Skin epidermis (tissue), 12 donors: ENCODE data around the gene LLGL1.
A peak's percentile ranks its signal among the peaks of the same experiment; 100 is the strongest.

Source experiments
- H3K27ac ChIP-seq, 21 experiments: fragments of 200-600 bp; sonication (generic) in 11 of 21; one replicate each; pipeline ENCODE4 v1.5.0; 2020; ENCODE audit warnings: mild to moderate bottlenecking in 3 of 21, inconsistent platforms in 2 of 21, moderate library complexity in 2 of 21
- H3K4me3 ChIP-seq, 7 experiments: fragments of 200-600 bp; sonication (generic) in 2 of 7; one replicate each; pipeline ENCODE4 v1.5.0; 2020; ENCODE audit warnings: inconsistent platforms in 2 of 7, mild to moderate bottlenecking in 2 of 7, moderate library complexity in 1 of 7

Gene LLGL1

DNA sequence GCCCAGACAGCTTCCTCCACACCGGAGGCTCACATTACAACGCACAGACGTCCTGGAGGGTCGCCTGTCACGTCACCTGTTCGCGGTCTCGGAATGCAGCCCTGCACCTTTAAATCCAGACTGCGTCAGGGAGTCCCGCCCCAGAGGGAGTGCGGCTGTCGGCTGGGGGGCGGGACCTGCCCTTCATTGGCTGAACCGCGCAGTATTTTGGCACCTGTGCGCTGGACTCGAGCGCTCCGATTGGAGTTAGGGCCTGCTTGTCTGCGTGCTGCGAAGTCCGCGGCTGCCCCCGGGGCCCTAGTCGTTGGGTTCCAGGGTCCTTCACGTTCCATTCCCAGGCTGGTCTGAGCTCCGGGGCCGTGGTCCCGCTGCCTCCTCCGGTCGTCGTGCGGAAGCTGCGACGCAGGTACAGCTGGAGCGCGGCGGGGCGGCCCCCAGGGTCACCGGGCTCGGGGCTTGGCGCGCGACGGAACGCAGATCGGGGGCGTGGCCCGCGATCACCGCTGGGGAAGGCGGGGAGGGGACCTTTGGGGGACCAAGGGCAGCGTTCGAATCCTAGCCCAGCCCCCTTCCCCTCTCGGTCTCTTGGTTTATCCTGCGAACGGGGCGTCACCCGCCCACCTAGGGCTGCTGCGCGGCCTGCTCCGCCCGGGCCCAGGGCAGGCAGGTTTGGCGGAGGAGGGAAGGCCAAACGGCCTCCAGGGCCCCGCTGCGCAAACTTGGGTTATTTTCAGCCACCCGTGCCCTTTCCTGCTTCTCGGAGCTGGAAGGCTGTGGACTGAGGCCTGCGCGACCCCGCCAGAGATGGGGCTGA, 35.1 kb downstream of the LLGL1 start, which contains the start of gene MIEF2:
TSS of gene MIEF2 (plus strand) at position 331 of the 814 bp plus-strand sequence. CDS start 2,059 bp downstream, outside the sequence.
- H3K4me3 ChIP-seq = peak within 1 kb of the TSS; percentile 61 to 98 (median 74)
- peak within 1 kb of the TSS; percentile 63 to 97 (median 85) for H3K27ac ChIP-seq

DNA sequence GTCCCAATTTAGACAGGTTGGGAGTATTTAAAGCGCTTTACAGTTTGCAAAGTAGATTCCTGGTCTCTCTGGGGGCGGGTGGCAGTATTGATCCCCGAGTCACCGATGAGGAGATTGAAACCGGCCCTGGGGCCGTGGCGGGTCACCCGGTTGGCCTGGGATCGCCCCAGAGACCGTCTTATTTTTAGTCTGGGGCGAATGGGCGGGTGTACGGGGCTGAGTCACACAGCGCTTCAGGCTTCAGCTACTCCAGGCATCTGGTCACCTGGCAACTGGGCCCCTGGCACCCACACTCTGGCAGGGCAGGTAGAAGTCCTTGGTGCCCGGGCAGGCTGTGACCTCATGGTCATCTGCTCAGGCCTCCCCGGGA, 35.7 kb downstream of the LLGL1 start:
- Histone ChIP-seq H3K27ac (peak overlapping the region; percentile 63 to 93 (median 85)), H3K4me3 (peak overlapping the region; percentile 61 to 98 (median 74))

GRCh38 chr17:18261659-18262058, 36.2 kb downstream of the LLGL1 start:
- Histone ChIP-seq H3K4me3 (peak overlapping the region in 4 of 7 experiments; percentile 67 to 94 (median 78)), H3K27ac (peak overlapping the region in 16 of 21 experiments; percentile 39 to 93 (median 87))

GRCh38 chr17:18262111-18262510, 36.7 kb downstream of the LLGL1 start:
- H3K4me3 ChIP-seq = no peak overlapping the region

DNA sequence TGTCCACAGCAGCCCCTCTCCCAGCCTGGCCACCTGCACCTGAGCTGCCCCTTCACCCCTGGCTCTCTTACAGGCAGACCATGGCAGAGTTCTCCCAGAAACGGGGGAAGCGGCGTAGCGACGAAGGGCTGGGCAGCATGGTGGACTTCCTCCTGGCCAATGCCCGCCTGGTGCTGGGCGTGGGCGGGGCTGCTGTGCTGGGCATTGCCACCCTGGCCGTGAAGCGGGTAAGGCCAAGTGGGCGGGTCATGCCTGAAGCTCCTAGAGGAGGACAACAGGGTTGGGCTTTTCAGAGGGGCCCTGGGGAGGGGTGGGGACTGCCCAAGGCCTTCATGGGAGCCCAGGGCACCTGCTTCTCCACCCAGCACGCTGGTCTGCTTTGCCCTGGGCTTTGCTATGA, 37.2 kb downstream of the LLGL1 start:
- no peak overlapping the region for H3K4me3 ChIP-seq
- H3K27ac ChIP-seq = no peak overlapping the region

More at GRCh38 chr17:18262111-18262510, 36.7 kb downstream of the LLGL1 start:
- H3K27ac ChIP-seq = peak overlapping the region in 6 of 21 experiments; percentile 39 to 92 (median 87)

DNA sequence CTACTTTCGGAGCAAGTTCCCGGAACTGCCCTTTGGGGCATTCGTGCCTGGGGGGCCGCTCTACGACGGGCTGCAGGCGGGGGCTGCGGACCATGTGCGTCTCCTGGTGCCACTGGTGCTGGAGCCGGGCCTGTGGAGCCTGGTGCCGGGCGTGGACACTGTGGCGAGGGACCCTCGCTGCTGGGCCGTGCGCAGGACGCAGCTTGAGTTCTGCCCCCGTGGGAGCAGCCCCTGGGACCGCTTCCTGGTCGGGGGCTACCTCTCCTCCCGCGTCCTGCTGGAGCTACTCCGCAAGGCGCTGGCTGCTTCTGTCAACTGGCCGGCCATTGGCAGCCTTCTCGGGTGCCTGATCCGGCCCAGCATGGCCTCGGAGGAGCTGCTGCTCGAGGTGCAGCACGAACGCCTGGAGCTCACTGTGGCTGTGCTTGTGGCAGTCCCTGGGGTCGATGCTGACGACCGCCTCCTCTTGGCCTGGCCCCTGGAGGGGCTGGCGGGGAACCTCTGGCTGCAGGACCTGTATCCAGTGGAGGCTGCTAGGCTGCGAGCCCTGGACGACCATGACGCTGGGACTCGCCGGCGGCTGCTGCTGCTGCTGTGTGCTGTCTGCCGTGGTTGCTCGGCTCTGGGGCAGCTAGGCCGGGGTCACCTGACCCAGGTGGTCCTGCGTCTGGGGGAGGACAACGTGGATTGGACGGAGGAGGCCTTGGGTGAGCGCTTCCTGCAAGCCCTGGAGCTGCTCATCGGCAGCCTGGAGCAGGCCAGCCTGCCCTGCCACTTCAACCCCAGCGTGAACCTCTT, 38.6 kb downstream of the LLGL1 start:
- no peak overlapping the region for H3K27ac ChIP-seq
- H3K4me3 ChIP-seq = no peak overlapping the region

DNA sequence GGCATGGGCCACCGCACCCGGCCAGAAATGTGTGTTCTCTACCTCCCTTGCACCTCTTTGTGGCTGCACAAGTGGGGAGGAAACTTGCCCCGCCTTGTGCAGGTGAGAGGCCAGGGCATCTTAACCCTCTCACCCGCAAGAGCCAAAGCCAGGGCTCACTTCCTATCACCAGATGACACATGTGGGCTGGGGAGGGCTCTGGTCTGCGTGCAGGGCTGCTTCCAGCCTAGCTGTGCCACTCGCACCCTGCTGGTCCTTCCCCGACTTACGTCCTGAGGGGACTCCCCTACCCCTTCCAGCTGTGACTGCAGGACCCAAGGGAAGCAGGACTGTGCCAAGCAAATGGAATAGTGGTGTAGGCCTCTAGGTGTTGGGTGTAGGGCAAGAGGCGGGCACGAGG, 41.9 kb downstream of the LLGL1 start:
- Histone ChIP-seq H3K4me3 (no peak overlapping the region), H3K27ac (no peak overlapping the region)

GRCh38 chr17:18267927-18268711, 42.7 kb downstream of the LLGL1 start:
- no peak overlapping the region for H3K27ac ChIP-seq
- no peak overlapping the region for H3K4me3 ChIP-seq

GRCh38 chr17:18270046-18270931, 44.9 kb downstream of the LLGL1 start:
- Histone ChIP-seq H3K27ac (no peak overlapping the region), H3K4me3 (no peak overlapping the region)

- Histone ChIP-seq H3K27ac (no peak overlapping the region), H3K4me3 (no peak overlapping the region)
Observed at GRCh38 chr17:18277076-18277475, 51.6 kb downstream of the LLGL1 start.

- H3K4me3 ChIP-seq = no peak overlapping the region
- no peak overlapping the region for H3K27ac ChIP-seq
Observed at GRCh38 chr17:18278867-18279266, 53.4 kb downstream of the LLGL1 start.

GRCh38 chr17:18280249-18280648, 54.8 kb downstream of the LLGL1 start:
- no peak overlapping the region for H3K27ac ChIP-seq
- H3K4me3 ChIP-seq = no peak overlapping the region

GRCh38 chr17:18280766-18281371, 55.4 kb downstream of the LLGL1 start:
- H3K27ac ChIP-seq = no peak overlapping the region

DNA sequence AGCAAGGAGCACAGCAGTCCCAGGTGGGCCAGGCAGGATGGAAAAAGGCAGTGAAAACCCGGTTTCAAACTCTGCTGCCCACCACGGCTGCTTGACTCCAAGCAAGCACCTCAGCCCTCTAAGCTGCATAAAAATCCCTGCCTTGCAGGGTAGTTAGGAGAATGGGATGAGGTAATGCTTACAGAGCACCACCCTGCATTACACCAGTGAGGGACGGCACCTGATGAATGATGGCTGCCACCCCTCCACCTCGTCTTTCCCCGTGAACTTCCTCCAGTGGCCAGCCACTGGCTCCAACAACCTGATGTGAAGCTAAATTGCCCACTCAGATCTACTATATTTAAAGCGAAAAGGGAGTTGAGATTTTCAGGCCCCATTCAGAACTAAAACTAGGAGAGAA, 56.4 kb downstream of the LLGL1 start:
- H3K4me3 ChIP-seq = no peak overlapping the region
- H3K27ac ChIP-seq = no peak overlapping the region

More at GRCh38 chr17:18280766-18281371, 55.4 kb downstream of the LLGL1 start:
- H3K4me3 ChIP-seq = no peak overlapping the region

GRCh38 chr17:18285296-18285695, 59.9 kb downstream of the LLGL1 start:
- H3K4me3 ChIP-seq = no peak overlapping the region
- no peak overlapping the region for H3K27ac ChIP-seq

GRCh38 chr17:18291718-18292540, 66.5 kb downstream of the LLGL1 start:
- no peak overlapping the region for H3K27ac ChIP-seq
- no peak overlapping the region for H3K4me3 ChIP-seq
